ENCODE results near the gene DLEC1. TPM values are rescaled to one million over a fixed set of nuclear protein-coding genes. Genes with fewer than 3 reads are reported as not detected.
"Not testable (repeated sequence)": the region's sequence is repeated elsewhere in the genome, so short reads cannot be mapped to it uniquely, and the experiment has no call there.

The DLEC1 gene
- total RNA-seq, 4 donors from 2014 or later = 0.20 to 4.1 (median 1.4) TPM

GRCh38 chr3:38155825-38156224, 116.8 kb downstream of the DLEC1 start:
- intact Hi-C loops (cut with DNase I; ENCODE audit: low total_unique reads) (no loop called here), in situ Hi-C loops (cut with MboI; ENCODE audit: low pct_ligation_motif_present in 1 of 4, low pct_unique_long_range_greater_than_20kb in 1 of 4, low sequenced_read_pairs in 3 of 4) (no loop called here)
- Histone ChIP-seq H3K4me1 (peaks cover 0 to 6% (median 0%) of the 10 kb centered on the region in 4 donors), H3K9me3 (no peaks in the 10 kb centered on the region), H3K27ac (no peak overlapping the region), H3K27me3 (no peaks in the 10 kb centered on the region), H3K36me3 (no peaks in the 10 kb centered on the region), H3K4me3 (no peak overlapping the region)
- WGBS, 2 donors (ENCODE audit: low coverage in 1 of 2) = 87 to 96% methylated on average over 1 to 2 of the region's 2 CpGs
- DNase-seq = no peak
- TF ChIP-seq POLR2AphosphoS5 (IDR thresholded peaks at IDR 0.05) (no peak), EP300 (IDR thresholded peaks at IDR 0.05; ENCODE audit: low read depth) (no peak), CTCF (IDR thresholded peaks at IDR 0.05) (no peak), POLR2A (IDR thresholded peaks at IDR 0.05) (no peak)

GRCh38 chr3:38157117-38157516, 118.1 kb downstream of the DLEC1 start:
- H3K9me3 ChIP-seq = no peaks in the 10 kb centered on the region
- no peaks in the 10 kb centered on the region for H3K36me3 ChIP-seq
- no peak for DNase-seq
- peaks cover 0 to 6% (median 0%) of the 10 kb centered on the region in 4 donors for H3K4me1 ChIP-seq
- in situ Hi-C loops (cut with MboI; ENCODE audit: low pct_ligation_motif_present in 1 of 4, low pct_unique_long_range_greater_than_20kb in 1 of 4, low sequenced_read_pairs in 3 of 4) (no loop called here), intact Hi-C loops (cut with DNase I; ENCODE audit: low total_unique reads) (no loop called here)
- H3K4me3 ChIP-seq = no peak overlapping the region
- TF ChIP-seq POLR2A (IDR thresholded peaks at IDR 0.05) (no peak), CTCF (IDR thresholded peaks at IDR 0.05) (no peak), POLR2AphosphoS5 (IDR thresholded peaks at IDR 0.05) (no peak), EP300 (IDR thresholded peaks at IDR 0.05; ENCODE audit: low read depth) (no peak)
- H3K27ac ChIP-seq = no peak overlapping the region
- no peaks in the 10 kb centered on the region for H3K27me3 ChIP-seq
- WGBS, 2 donors (ENCODE audit: low coverage in 1 of 2) = 99 to 100% methylated on average over 2 of the region's 2 CpGs

- Histone ChIP-seq H3K4me1 (peaks cover 0 to 6% (median 0%) of the 10 kb centered on the region in 4 donors), H3K27me3 (no peaks in the 10 kb centered on the region), H3K27ac (no peak overlapping the region), H3K36me3 (no peaks in the 10 kb centered on the region), H3K9me3 (no peaks in the 10 kb centered on the region), H3K4me3 (no peak overlapping the region)
- DNase-seq = no peak
- intact Hi-C loops (cut with DNase I; ENCODE audit: low total_unique reads) (no loop called here), in situ Hi-C loops (cut with MboI; ENCODE audit: low pct_ligation_motif_present in 1 of 4, low pct_unique_long_range_greater_than_20kb in 1 of 4, low sequenced_read_pairs in 3 of 4) (no loop called here)
- no peak for TF ChIP-seq EP300 (IDR thresholded peaks at IDR 0.05; ENCODE audit: low read depth)
- TF ChIP-seq POLR2A (IDR thresholded peaks at IDR 0.05) = no peak
- TF ChIP-seq CTCF (IDR thresholded peaks at IDR 0.05) = no peak
- no peak for TF ChIP-seq POLR2AphosphoS5 (IDR thresholded peaks at IDR 0.05)
- 70 to 85% methylated on average over 3 of the region's 3 CpGs for WGBS, 2 donors (ENCODE audit: low coverage in 1 of 2)
Measured at GRCh38 chr3:38157595-38157994, 118.6 kb downstream of the DLEC1 start.

- Histone ChIP-seq H3K4me1 (peaks cover 0 to 6% (median 0%) of the 10 kb centered on the region in 4 donors), H3K36me3 (no peaks in the 10 kb centered on the region), H3K27ac (no peak overlapping the region), H3K4me3 (no peak overlapping the region), H3K9me3 (no peaks in the 10 kb centered on the region), H3K27me3 (no peaks in the 10 kb centered on the region)
- intact Hi-C loops (cut with DNase I; ENCODE audit: low total_unique reads) = no loop called here
- WGBS, 2 donors (ENCODE audit: low coverage in 1 of 2) = 81 to 87% methylated on average over 5 of the region's 5 CpGs
- DNase-seq = no peak
- in situ Hi-C loops (cut with MboI; ENCODE audit: low pct_ligation_motif_present in 1 of 4, low pct_unique_long_range_greater_than_20kb in 1 of 4, low sequenced_read_pairs in 3 of 4) = no loop called here
- TF ChIP-seq EP300 (IDR thresholded peaks at IDR 0.05; ENCODE audit: low read depth) (no peak), CTCF (IDR thresholded peaks at IDR 0.05) (no peak), POLR2AphosphoS5 (IDR thresholded peaks at IDR 0.05) (no peak), POLR2A (IDR thresholded peaks at IDR 0.05) (no peak)
Measured at GRCh38 chr3:38158472-38158871, 119.5 kb downstream of the DLEC1 start.

- H3K9me3 ChIP-seq; H3K27me3 ChIP-seq; intact Hi-C loops (cut with DNase I; ENCODE audit: low total_unique reads); in situ Hi-C loops (cut with MboI; ENCODE audit: low pct_ligation_motif_present in 1 of 4, low pct_unique_long_range_greater_than_20kb in 1 of 4, low sequenced_read_pairs in 3 of 4); H3K4me1 ChIP-seq; H3K36me3 ChIP-seq; H3K27ac ChIP-seq; H3K4me3 ChIP-seq; DNase-seq: not testable (repeated sequence)
- WGBS, 2 donors (ENCODE audit: low coverage in 1 of 2) = 90 to 95% methylated on average over 11 of the region's 11 CpGs
Measured at GRCh38 chr3:38160704-38161103, 121.7 kb downstream of the DLEC1 start.
